ENCODE results near the gene TMEM117. TPM values are rescaled to one million over a fixed set of nuclear protein-coding genes. Genes with fewer than 3 reads are reported as not detected.

TMEM117 gene
- total and polyA plus RNA-seq, 2 donors (not counting 3 experiments of a cell fraction or from before 2014, with no cell fraction given): 1.2 to 3.8 TPM

- H3K36me3 ChIP-seq (ENCODE audit: control insufficient read depth in 2 of 2, extremely low read depth in 1 of 2, insufficient read depth in 2 of 2, low read length in 2 of 2): no peaks in the 10 kb centered on the region
- H4K20me1 ChIP-seq (replicated peaks; ENCODE audit: control insufficient read depth, extremely low read depth, insufficient read depth, low read length): no peaks in the 10 kb centered on the region
- ChIA-PET CTCF (no interaction called here), POLR2A (no interaction called here)
- H3K4me1 ChIP-seq (ENCODE audit: control insufficient read depth, extremely low read depth, insufficient read depth, low read length): no peaks in the 10 kb centered on the region
- no peak overlapping the region for H3K27ac ChIP-seq (ENCODE audit: insufficient read depth, low read depth, low read length)
- BruUV-seq (replicated peaks): no TSS peak
- FAIRE-seq: no peak
- H3K9me1 ChIP-seq (replicated peaks; ENCODE audit: control insufficient read depth, extremely low read depth, insufficient read depth, low read length): no peaks in the 10 kb centered on the region
- no peaks in the 10 kb centered on the region for H3K79me2 ChIP-seq (ENCODE audit: control insufficient read depth, insufficient read depth, low read length)
- TF ChIP-seq EZH2 (IDR thresholded peaks at IDR 0.05; ENCODE audit: borderline replicate concordance, low read depth, low read length, severe bottlenecking): no peak
- no peak for TF ChIP-seq MYC (IDR thresholded peaks at IDR 0.05; ENCODE audit: low read depth, low read length)
- no peak for TF ChIP-seq POLR2A (IDR thresholded peaks at IDR 0.05; ENCODE audit: low read depth, low read length)
- no peak for TF ChIP-seq JUN (IDR thresholded peaks at IDR 0.05; ENCODE audit: borderline replicate concordance, insufficient read depth, insufficient read length, low read depth)
- TF ChIP-seq GATA2 (IDR thresholded peaks at IDR 0.05; ENCODE audit: insufficient read depth, insufficient read length, low read depth, low read length): no peak
- TF ChIP-seq POLR2AphosphoS5 (IDR thresholded peaks at IDR 0.05; ENCODE audit: insufficient read depth, low read depth, low read length): no peak
- no peak for TF ChIP-seq MAX (IDR thresholded peaks at IDR 0.05; ENCODE audit: insufficient read depth, insufficient read length)
- no peak for TF ChIP-seq CTCF (IDR thresholded peaks at IDR 0.05; ENCODE audit: extremely low read depth in 1 of 2, insufficient read depth in 1 of 2, low read depth in 1 of 2, low read length in 2 of 2)
- TF ChIP-seq FOS (IDR thresholded peaks at IDR 0.05; ENCODE audit: borderline replicate concordance, insufficient read depth, low read length): no peak
- DNase-seq (ENCODE audit: low read depth, low spot score): no peak
- no peaks in the 10 kb centered on the region for H3K9me3 ChIP-seq (replicated peaks; ENCODE audit: control insufficient read depth, insufficient read depth, low read length)
- dilution Hi-C loops (cut with MboI; ENCODE audit: extremely low pct_ligation_motif_present, low sequenced_read_pairs) (no loop called here), intact Hi-C loops (cut with micrococcal nuclease) (no loop called here)
- no peak overlapping the region for H3K9ac ChIP-seq (replicated peaks; ENCODE audit: extremely low read depth, insufficient read depth, low read length)
- H3K4me2 ChIP-seq (ENCODE audit: insufficient read depth, low read length): no peak overlapping the region
- no peak overlapping the region for H3K4me3 ChIP-seq (replicated peaks in 1 of 3; ENCODE audit: insufficient read depth in 1 of 3, low read depth in 1 of 3, low read length in 3 of 3)
- H2AFZ ChIP-seq (ENCODE audit: low read depth, low read length): no peak overlapping the region
- no peaks in the 10 kb centered on the region for H3K27me3 ChIP-seq (ENCODE audit: control insufficient read depth in 2 of 2, insufficient read depth in 2 of 2, low read length in 2 of 2)
Observed at GRCh38 chr12:44397631-44398030, 561.8 kb downstream of the TMEM117 start.

Data from endothelial cell of umbilical vein (primary cell).